ENCODE data around the gene GXYLT2. TPM values are rescaled to one million over a fixed set of nuclear protein-coding genes. Genes with fewer than 3 reads are reported as not detected.

GXYLT2 gene
- total and polyA plus RNA-seq, 8 donors: 12.4 to 27.9 (median 16.7) TPM

- Histone ChIP-seq H3K36me3 (no peaks in the 10 kb centered on the region), H3K9me3 (no peaks in the 10 kb centered on the region), H3K4me1 (peaks cover 4 to 12% of the 10 kb centered on the region in 2 donors), H3K27ac (no peak overlapping the region), H3K27me3 (no peaks in the 10 kb centered on the region), H3K4me3 (no peak overlapping the region)
- no peak for TF ChIP-seq CTCF (IDR thresholded peaks at IDR 0.05)
- intact Hi-C loops (cut with DNase I): no loop called here
- DNase-seq (no peak), ATAC-seq (no peak)
These were observed 105.5 kb downstream of the GXYLT2 start for GRCh38 chr3:72993391-72993790.

GRCh38 chr3:72995337-72995736 is 107.5 kb downstream of the GXYLT2 start:
- peaks cover 16 to 32% of the 10 kb centered on the region in 2 donors for H3K4me1 ChIP-seq
- no peak for ATAC-seq
- no peak for DNase-seq
- no peaks in the 10 kb centered on the region for H3K9me3 ChIP-seq
- intact Hi-C loops (cut with DNase I): no loop called here
- H3K27me3 ChIP-seq: no peaks in the 10 kb centered on the region
- H3K27ac ChIP-seq: no peak overlapping the region
- no peak for TF ChIP-seq CTCF (IDR thresholded peaks at IDR 0.05)
- H3K36me3 ChIP-seq: no peaks in the 10 kb centered on the region
- no peak overlapping the region for H3K4me3 ChIP-seq

GRCh38 chr3:72996121-72996472 is 108.3 kb downstream of the GXYLT2 start:
- peak overlapping the region; percentile 97 to 98 for H3K27ac ChIP-seq
- intact Hi-C loops (cut with DNase I): no loop called here

GRCh38 chr3:72996473-72997333 is 108.9 kb downstream of the GXYLT2 start, which contains the start of gene PPP4R2:
Gene PPP4R2 (plus strand): TSS chr3:72996811. CDS start chr3:72997038, 227 bp downstream.
- ATAC-seq (peak; percentile 98), DNase-seq (peak; percentile 85 to 98 (median 92))
- no peaks in the 10 kb centered on the region for H3K9me3 ChIP-seq
- H3K4me1 ChIP-seq: peaks cover 17 to 45% of the 10 kb centered on the region in 2 donors
- H3K27ac ChIP-seq: peak within 1 kb of the TSS; percentile 97 to 98
- H3K4me3 ChIP-seq: peak within 1 kb of the TSS; percentile 88 to 91
- H3K36me3 ChIP-seq: peaks cover 0 to 12% of the 10 kb centered on the region in 2 donors
- peak in 1 of 2 donors; percentile 13 for TF ChIP-seq CTCF (IDR thresholded peaks at IDR 0.05)
- H3K27me3 ChIP-seq: no peaks in the 10 kb centered on the region
- intact Hi-C loops (cut with DNase I): no loop called here

More at GRCh38 chr3:72996121-72996472, 108.3 kb downstream of the GXYLT2 start:
- H3K27me3 ChIP-seq: no peaks in the 10 kb centered on the region
- no peak for ATAC-seq
- H3K9me3 ChIP-seq: no peaks in the 10 kb centered on the region
- peak overlapping the region; percentile 88 to 91 for H3K4me3 ChIP-seq
- peaks cover 0 to 6% of the 10 kb centered on the region in 2 donors for H3K36me3 ChIP-seq
- no peak for TF ChIP-seq CTCF (IDR thresholded peaks at IDR 0.05)
- H3K4me1 ChIP-seq: peaks cover 17 to 39% of the 10 kb centered on the region in 2 donors
- peak in 1 of 4 donors; percentile 34 for DNase-seq

GRCh38 chr3:72997421-72997961 is 109.6 kb downstream of the GXYLT2 start:
- peak overlapping the region; percentile 88 to 91 for H3K4me3 ChIP-seq
- intact Hi-C loops (cut with DNase I): no loop called here
- TF ChIP-seq CTCF (IDR thresholded peaks at IDR 0.05): peak in 1 of 2 donors; percentile 33
- H3K4me1 ChIP-seq: peaks cover 17 to 52% of the 10 kb centered on the region in 2 donors
- peak; percentile 46 for ATAC-seq
- H3K36me3 ChIP-seq: peaks cover 0 to 17% of the 10 kb centered on the region in 2 donors
- peak in 2 of 4 donors; percentile 40 to 67 for DNase-seq
- H3K27me3 ChIP-seq: no peaks in the 10 kb centered on the region
- H3K27ac ChIP-seq: peak overlapping the region; percentile 97 to 98
- no peaks in the 10 kb centered on the region for H3K9me3 ChIP-seq
